Measurements from ENCODE around the gene PRRC2B.

DNA sequence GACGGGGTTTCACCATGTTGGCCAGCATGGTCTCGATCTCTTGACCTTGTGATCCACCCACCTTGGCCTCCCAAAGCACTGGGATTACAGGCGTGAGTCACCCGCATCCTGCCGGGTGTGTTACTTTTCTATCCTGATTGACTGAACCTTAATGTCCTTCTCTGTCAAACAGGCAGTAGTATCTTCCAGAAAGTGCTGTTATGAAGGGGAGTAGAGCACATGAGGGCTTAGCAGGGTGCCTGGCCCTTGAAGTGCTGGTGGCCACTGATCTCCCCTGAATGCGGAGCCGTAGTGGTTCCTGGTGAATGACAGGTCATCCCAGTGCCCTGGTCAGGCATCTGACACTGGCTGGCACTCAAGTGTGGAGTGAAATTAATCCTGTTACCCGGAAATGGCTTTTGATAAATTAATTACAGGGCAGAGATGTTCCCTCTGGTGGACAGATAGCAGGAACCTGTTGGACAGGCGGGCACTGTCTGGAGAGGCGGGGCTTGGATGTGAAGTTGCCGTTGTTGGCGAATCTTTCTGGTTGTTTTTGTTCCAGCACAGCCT lies 28.4 kb downstream of the PRRC2B start:
- TF ChIP-seq, protein P1, sequence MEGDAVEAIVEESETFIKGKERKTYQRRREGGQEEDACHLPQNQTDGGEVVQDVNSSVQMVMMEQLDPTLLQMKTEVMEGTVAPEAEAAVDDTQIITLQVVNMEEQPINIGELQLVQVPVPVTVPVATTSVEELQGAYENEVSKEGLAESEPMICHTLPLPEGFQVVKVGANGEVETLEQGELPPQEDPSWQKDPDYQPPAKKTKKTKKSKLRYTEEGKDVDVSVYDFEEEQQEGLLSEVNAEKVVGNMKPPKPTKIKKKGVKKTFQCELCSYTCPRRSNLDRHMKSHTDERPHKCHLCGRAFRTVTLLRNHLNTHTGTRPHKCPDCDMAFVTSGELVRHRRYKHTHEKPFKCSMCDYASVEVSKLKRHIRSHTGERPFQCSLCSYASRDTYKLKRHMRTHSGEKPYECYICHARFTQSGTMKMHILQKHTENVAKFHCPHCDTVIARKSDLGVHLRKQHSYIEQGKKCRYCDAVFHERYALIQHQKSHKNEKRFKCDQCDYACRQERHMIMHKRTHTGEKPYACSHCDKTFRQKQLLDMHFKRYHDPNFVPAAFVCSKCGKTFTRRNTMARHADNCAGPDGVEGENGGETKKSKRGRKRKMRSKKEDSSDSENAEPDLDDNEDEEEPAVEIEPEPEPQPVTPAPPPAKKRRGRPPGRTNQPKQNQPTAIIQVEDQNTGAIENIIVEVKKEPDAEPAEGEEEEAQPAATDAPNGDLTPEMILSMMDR (IDR thresholded peaks at IDR 0.05; ENCODE audit: low read length): no peak
- TF ChIP-seq EZH2 (optimal IDR thresholded peaks at IDR 0.05; ENCODE audit: low read depth, low read length) (no peak), EZH2phosphoT487 (IDR thresholded peaks at IDR 0.05; ENCODE audit: low read length) (no peak)
